Superior temporal gyrus (tissue), 1 donor: ENCODE results near the gene ANKRD63.

Experiments used
- DNase-seq: peaks from one replicate; pipeline ENCODE4 v3.0.0-alpha.2; 2016; ENCODE audit errors: extremely low spot score

Gene ANKRD63

GRCh38 chr15:40242601-40243000, 40.3 kb downstream of the ANKRD63 start:
- no peak for DNase-seq

- no peak for DNase-seq
Observed at GRCh38 chr15:40242213-40242599, 40.7 kb downstream of the ANKRD63 start.

- no peak for DNase-seq
Observed at GRCh38 chr15:40241269-40242212, 41.3 kb downstream of the ANKRD63 start.

DNA sequence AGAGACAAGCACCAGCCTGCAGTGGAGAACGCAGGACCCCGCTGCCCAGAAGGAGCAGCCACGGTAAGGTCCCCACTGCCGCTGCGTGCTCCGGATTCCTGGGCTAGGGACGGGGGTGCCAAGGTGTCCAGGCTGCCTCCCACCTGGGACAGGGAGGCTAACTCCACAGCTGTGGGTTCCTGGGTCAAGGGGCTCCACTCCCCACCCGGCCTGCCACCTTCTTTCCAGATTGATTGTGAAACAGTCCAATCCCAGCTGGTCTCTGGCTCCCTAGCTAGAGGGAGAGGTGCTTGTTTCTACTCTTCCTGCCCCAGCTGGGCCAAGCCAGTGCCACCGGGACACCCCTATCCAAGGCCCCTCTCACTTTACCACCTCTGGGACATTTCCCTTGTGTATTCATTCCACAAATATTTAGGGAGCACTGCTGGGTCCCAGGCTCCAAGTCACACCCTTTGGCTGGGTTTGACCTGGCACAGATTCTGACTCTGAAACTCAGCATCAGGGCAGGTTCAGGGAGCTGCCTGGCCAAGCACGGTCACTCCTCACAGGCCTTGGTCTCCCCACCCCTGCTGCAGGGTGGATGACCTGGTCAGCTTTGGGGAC, 42.1 kb downstream of the ANKRD63 start:
- no peak for DNase-seq

- no peak for DNase-seq
Observed at GRCh38 chr15:40239693-40240618, 42.9 kb downstream of the ANKRD63 start.

DNA sequence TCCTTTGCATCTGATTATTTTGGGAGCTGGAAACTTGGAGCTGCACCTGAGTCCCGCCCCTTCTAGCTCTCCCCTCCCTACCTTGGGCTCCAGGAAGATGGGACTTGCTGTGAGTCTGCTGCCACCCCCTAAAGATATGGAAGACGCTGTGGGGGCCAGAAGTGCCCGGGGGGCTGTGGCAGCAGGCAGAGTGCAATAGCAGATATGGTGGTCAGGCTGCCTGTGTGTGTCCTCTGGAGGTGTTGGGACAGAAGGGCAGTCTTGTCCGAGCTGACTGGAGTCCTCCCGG, 43.5 kb downstream of the ANKRD63 start:
- DNase-seq = no peak

GRCh38 chr15:40238532-40239403, 44.1 kb downstream of the ANKRD63 start, which contains the start of gene PAK6:
PAK6 (plus strand) TSS chr15:40239063; CDS start chr15:40264786, 25,723 bp downstream.
- no peak for DNase-seq

- DNase-seq = no peak
Observed at GRCh38 chr15:40235201-40235885, 47.5 kb downstream of the ANKRD63 start.

GRCh38 chr15:40234783-40235182, 48.1 kb downstream of the ANKRD63 start:
- no peak for DNase-seq

- no peak for DNase-seq
Observed at GRCh38 chr15:40233727-40234577, 48.9 kb downstream of the ANKRD63 start.

DNA sequence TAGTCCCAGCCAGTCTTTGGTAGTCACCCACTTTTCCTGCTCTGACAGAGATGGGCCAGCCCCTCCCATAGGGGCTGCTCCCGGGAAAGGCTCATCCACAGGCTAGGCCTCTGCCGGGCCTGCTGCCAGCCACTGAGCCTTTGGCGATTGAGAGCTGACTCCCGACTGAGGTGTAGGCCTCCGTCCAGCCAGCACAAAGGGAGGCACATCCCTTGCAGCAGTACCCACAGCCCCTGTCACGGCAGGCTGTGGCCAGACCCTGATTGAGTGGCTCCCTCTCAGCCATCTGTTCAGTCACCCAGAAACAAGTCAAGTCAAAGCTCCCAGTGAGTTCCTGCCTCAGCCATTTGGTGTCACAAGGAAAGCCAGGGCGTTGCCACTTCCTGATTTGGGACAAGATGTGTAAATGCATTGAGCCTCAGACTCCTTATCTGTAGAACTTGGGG, 50.2 kb downstream of the ANKRD63 start:
- no peak for DNase-seq
